GM21723 (cell line): ENCODE measurements around the gene STK35.

Source experiments
- ATAC-seq: cut with Tn5 transposase; IDR thresholded peaks from one replicate; pipeline ENCODE4 v1.9.1; 2021; ENCODE audit warnings: mild to moderate bottlenecking, moderate library complexity; ENCODE audit not compliant: unreplicated experiment

Gene STK35

DNA sequence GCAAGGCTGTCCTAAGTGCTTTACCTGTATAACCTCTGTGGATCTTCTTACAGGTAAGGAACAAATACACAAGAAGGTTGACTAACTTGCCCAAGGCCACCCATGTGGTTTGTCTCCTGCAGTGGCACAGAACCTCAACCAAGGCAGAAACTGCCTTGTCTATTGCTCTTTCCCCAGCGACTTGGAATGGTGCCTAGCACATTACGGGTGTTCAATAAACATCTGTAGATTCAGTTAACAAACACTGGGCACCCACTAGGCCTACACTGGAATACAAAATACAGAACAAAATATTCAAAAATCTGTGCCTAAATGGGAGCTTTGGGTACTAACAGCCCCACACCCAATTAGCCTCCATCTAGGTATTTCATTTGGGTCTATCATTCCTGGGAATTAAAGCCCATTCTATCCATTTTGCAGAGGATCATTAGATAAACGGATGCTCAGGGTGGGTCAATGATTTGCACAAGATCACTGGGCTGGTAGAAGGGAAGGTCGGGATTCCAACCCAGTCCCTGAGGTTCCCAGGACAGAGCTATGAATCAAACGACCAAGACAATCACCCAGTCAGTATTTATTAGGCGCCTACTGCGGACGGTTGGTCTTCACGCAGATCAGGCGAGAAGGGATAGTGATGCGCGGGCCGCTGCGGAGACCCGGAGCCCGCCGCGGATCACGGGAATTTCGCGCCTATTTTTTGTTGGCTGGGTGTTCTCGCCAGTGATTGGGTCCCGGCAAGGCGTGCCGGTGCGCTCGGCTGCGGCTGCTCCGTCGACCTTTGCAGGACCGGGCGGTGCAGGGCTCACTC, at the start of gene STK35:
Gene STK35 (plus strand): TSS at position 771 of the 808 bp plus-strand sequence. CDS start 55 bp downstream, outside the sequence.
- ATAC-seq: peak; percentile 41

DNA sequence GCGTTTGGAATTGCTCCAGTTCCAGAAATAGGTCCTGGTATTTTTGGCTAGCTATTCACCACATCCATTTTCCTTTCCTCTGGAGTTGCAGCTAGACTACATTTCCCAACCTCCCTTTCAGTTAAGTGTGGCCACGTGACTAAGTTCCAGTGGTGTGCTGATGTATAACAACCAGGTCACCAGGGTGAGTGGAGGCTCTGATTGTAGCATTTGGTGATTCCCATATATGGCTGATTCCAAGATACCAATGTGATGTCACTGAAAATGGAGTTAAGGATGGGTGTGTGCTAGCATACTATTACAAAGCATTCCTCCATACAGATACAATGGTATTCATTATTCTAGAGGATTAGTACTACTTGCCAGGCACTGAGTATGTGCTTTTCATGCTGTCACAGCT, 49.7 kb upstream of the STK35 start:
- ATAC-seq: no peak

DNA sequence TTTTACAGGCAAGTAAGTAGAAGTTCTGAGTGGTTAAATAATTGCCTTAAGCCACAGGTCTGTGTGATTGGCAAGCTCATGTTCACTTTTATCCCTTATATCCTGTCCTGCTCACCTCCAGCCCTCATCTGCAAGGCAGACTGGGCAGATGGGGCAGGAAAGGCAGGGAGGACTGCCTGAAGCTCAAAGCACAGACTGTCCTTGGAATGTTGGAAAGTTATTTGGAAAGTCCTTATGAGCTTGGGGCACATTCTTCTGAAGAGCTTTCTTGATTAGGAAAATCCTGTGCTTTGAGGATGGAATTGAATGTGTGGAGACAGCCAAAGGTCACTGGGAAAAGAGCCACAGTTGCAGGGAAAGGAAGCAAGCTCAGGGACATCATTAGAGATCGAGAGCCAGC, 48.9 kb upstream of the STK35 start:
- no peak for ATAC-seq

DNA sequence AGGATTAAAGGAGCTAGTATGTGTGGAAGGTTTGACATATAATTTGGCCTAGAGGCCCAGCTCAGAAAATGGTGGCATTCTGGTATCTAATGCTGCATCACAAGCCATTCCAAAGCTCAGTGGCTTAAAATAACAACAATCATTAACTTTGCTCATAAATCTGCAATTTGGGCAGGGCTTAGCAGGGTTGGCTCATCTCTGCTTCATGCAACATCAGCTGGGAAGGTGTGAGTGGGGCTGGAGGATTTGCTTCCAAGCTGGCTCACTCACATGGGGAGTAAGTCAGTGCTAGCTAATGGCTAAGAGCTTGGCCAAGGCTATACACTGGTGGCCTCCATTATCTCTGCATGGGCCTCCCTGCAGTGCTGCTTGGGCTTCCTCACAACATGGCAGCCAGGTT, 48.0 kb upstream of the STK35 start:
- no peak for ATAC-seq

DNA sequence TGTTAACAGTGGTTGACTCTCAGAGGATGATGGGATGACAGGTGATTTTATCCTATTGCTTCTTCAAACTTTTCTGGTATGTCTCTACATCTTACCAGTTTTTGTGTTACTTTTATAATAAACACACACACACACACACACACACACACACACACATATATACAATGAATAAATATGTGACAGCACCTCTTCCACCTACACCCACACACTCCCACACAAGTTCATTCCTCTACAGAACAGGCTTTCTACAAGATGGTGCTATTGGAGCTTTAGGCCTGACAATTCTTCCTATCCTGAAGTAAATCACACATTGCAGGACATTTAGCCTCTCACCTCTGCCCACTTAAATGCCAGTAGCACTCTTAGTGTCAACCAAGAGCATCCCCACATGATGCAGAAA, 46.7 kb upstream of the STK35 start:
- no peak for ATAC-seq

DNA sequence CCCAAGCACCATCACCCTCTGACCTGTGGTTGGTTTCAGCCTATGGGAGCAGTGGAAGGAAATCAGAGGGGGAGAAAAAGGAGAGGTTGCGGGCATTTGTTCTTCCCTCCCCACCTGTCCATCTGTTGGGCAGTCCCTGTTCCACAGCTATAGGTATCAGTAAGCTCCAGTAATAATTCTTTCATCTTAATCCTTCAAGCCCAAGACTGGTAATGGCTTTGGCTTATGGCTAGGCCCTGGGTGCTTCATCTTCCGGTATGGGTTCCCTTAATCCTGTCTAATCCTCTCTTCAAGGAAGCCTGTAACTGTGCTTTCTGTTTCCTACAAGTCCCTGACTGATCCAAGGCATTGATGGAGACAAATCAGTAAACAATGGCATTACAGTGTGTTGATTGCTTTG, 42.2 kb upstream of the STK35 start:
- no peak for ATAC-seq

DNA sequence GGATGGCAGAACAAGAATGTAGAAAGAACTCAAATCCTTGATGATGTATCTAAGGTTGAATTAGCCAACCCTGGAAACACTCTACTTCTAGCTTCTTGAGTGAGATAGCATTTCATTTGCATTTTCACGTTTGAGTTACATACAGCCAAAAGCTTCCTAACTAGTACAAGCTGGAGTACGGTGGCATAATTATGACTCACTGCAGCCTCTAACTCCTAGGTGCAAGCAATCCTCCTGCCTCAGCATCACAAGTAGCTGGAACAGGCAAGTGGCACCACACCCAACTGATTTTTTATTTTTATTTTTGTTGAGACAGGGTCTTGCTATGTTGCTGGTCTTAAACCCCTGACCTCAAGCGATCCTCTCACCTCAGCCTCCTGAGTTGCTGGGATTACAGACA, 36.5 kb upstream of the STK35 start:
- no peak for ATAC-seq

DNA sequence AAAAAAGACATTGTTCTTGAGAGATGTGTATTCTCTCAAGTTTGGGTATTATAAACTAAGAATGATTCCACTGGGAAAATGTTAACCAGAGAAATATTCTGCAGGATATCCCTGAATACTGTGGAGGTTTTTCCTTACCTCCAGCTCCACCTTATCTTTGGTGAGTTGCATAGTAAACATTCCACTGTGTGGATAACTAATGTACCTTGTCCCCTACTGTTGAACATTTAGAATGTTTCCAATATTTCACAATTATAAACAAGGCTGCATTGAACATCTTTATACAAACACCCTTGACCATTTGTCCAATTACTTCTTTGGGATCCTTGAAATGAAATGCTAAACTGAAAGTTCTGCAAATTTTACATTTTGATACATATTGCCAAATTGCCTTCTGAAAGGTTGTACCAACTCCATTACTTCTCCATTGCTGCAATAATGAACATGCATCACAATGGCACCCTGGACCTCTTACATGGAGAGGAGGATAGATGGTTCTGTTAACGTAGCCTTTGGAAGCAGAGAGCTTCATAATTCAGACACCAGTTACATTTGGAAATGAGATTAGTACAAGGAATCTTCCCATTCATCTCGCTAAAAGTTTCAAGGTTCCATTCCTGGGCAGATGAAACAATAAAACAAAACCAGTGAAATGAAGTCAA, 35.0 kb upstream of the STK35 start:
- no peak for ATAC-seq

DNA sequence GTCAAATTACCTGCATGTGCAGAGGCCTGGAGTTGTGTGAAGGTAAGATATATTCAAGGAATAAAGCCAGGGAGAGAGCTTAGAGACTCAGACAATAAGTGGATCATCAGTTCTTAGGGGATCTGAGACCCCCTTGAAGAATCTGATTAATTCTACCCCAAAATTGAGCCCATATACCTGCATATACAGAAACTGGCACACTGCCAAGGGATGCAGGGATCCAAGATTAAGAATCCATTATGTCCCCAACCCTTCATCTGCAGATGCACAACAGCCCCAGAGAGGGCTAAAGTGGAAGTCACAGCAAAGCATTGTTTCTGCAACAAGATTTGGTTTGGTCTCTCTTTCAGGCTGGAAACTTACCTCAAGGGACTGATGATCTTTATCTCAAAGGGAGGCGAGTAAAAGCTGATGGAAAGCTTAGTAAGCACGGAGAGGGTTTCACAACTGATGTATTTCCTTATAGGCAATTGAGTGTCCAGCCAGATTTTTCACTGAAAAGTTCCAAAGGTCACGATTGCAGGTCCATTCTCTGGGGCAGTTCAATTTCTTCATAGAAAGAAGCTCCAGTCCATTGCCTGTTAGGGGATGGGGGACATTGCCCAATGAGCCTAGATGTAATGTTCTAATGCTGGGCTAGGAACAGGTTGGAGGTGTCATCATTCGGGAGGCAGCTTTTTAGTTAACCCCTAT, 20.9 kb upstream of the STK35 start:
- no peak for ATAC-seq

DNA sequence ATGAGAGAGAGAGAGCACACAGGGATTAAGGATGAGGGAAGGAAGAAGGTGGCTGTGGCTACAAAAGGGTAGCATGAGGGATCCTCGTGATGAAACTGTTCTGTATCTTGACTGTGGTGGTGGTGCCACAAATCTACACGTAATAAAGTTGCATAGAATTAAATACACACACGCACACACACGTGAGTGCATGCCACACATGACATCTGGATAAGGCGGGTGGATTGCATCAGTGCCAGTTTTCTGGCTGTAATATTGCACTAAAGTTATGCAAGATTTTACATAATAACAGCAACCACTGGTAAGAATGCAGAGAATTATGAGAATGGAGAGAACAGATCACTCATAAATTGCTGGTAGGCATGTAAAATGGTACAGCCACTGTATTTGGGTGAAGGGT, 16.9 kb upstream of the STK35 start:
- ATAC-seq: no peak

DNA sequence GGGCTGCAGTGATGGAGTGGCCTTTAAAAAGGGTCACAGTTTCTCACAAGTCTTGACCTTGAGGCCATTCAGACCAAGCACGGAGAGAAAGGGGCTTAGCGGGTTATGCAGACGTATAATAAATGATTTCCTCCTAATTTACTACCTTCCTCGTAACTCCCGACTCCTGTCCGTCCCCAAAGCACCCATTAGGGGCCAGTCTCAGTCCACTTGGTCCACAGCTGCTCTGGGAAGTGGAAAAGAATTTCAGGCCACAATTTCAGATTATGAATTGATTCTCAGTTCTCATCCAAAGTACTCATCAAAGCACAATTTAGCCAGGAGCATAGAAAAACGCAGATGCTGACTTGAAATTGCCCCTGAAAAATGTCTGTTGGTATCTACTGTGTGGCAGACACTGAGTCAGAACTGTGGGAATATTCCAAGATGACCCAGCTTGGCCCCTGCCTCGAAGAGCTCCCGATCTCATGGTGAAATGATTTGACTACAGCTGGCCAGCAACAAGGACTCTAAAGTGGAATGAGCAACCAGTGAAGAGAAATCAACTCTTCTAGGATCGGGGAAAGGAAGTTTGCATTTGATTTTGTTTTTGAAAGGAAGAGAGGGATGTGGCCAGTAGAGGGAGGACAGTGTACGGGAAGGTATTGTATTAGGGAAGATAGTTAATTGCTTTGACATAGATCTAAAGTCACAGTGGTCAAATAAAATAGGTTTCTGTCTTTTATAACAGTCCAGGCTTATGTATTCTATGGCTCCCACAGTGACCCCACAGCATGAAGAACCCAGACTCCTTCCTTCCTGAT, 15.2 kb upstream of the STK35 start:
- no peak for ATAC-seq

DNA sequence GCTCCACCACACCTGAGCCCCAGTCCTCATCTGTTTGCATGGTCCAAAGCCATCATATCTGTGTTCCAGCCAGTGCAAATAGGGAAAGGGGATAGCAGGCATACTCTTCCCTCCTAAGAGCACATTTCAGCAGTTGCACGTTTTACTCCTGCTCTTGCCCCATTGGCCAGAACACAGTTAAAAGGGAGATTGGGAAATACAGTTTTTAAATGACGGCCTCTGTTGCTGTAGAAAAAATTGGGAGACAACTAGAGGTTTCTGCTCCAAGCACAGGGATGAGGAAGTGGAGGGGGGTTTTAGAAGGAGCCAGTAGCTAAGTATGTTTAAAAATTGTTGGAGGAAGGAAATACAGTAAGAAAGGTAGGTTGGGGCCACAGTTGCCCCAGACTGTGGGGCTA, 14.6 kb upstream of the STK35 start:
- ATAC-seq: no peak

DNA sequence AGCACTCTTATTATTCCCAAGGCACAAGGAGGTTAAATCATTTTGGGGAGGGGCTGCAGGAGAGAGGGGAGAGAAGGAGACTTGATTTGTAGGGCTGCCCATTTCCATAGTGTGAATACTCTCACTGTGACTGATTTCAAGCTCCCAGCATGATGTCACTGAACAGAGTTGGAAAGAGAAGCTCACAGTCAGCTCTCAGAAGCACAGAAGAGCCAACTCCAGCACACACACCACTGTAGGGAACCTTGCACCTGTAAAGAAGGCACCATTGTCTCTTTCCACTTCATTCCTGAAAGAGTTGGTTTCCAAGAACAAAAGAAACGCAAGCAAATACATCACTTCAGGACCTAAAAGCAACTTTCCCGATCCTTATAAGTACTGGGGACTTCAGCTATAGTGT, 12.7 kb upstream of the STK35 start:
- ATAC-seq: no peak

DNA sequence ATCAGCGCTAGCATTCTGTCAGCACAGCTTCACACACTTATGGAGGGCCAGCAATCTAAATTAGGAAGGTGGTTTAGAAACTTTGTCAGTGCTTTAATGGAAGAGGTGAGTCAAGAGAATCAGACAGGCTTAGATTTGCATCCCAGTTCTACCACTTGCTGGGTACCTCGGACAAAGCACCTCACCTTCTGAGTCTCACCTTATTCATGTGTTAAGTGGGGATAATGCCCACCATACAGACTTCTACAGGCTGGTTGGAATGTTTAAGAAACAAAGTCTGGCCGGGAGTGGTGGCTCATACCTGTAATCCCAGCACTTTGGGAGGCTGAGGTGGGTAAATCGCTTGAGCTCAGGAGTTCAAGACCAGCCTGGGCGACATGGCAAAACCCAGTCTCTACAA, 12.2 kb upstream of the STK35 start:
- no peak for ATAC-seq

DNA sequence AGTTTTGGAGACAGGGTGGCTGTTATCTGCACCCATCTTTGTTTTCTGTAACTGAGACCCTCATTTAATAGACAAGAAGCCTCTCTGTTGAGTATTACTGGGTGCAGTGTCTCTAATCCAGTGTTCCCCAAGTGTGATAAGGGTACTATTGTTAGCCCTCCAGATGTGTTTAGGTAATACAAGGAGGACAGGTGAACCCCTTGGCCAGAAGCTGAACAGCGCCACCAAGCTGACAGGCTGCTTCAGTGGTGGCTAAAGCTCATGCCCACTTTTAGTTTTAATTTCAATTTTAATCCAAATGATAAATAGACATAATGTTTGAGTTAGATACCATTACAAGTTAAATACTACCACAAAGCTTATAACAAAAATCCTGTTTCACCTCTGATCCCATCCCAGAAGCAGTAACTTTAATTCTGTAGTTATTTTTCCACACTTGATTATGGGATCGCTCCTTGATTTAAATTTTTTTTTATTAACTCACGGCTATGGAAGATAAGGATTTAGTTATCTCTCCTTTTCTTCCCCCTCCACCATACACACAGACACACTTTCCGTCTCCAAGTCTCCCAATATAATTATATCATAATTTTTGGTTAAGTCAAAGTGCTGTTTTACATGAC, 8.4 kb upstream of the STK35 start:
- ATAC-seq: no peak

DNA sequence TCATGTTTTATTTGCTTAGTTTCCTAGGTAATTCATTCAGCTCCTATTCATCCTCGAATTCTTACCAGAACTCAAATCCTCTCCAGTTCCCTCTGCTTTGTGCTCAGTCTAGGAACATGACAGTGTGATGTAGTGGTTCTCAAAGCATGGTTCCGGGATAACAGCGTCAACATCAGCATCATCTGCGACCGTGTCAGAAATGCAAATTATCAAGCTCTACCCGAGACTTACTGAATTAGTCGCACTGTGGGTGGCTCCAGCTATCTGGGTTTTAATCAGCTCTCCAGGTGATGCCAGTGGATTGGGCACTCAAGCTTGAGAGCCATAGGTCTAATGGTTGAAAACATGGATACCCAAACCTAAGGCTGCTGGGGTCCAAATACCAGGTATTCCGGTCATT, 7.7 kb upstream of the STK35 start:
- no peak for ATAC-seq

DNA sequence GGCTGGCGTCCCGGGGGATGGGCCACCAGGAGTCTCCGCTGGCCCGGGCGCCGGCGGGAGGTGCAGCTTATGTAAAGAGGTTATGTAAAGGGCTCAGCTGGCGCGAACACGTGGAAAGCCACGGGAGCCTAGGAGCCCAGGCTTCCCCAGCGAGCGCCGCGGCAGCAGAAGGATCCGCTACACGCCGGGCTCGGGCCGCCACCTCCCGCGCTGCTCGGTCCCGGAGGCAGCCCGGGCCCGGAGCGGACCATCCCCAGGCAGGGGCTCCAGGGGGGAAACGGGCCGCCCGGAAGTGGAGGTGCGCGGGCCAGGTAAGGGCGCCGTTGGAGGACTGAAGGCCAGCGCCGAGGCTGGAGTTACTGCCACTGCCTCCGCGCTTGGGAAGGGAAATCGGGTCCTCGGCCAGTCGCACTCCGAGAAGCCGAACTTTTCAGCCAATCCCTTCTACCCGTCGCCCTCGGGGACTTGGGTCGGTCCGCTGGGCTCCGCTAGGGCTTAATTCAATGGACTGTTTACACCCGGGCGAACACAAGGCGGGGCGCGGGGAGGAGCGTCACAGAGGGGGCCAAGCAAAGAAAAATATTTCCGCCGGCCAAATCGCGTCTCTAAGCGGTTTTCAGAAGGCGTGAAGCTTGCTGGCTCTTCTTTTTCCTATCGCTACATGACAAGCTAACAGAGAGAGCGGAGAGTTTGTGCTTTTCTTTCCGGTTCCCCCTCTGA, 398 bp downstream of the STK35 start:
- peak; percentile 83 for ATAC-seq

DNA sequence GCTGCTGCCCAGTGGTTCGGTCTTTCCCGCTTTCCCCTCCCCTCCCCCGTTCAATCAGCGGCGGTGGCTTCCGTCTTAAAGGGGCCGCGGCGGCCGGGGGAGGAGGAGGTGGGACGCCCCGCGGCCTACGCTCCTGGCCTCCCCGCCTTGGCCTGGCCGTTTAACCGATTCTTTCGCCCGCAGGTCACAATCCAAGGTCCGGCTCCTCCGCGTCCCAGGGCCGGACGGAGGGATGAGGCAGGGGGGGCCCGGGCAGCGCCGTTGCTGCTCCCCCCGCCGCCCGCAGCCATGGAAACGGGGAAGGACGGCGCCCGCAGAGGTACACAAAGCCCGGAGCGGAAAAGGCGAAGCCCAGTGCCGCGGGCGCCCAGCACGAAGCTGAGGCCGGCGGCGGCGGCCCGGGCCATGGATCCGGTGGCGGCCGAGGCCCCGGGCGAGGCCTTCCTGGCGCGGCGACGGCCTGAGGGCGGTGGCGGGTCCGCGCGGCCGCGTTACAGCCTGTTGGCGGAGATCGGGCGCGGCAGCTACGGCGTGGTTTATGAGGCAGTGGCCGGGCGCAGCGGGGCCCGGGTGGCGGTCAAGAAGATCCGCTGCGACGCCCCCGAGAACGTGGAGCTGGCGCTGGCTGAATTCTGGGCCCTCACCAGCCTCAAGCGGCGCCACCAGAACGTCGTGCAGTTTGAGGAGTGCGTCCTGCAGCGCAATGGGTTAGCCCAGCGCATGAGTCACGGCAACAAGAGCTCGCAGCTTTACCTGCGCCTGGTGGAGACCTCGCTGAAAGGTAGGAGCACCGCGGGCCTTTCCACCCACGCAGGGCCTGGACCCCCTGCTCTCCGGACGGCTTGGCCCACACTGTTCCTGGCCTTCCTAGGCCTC, 1.2 kb downstream of the STK35 start:
- peak; percentile 58 for ATAC-seq
